RPMI7951 (cell line): ENCODE results near the gene CCDC112. TPM values are rescaled to one million over a fixed set of nuclear protein-coding genes. Genes with fewer than 3 reads are reported as not detected.
"Not testable (repeated sequence)": the region's sequence is repeated elsewhere in the genome, so short reads cannot be mapped to it uniquely, and the experiment has no call there.

Experiments used
- DNase-seq: peaks from one replicate; pipeline ENCODE4 v3.0.0-alpha.2; 2012; ENCODE audit warnings: low read depth
- total RNA-seq: library from RNA; depleted of rRNA; stranded (reverse); fragments of >200 nt; shearing (Covaris generic); gene quantifications from 2 replicates; pipeline ENCODE4 v1.2.3, GENCODE V29; 2014; rRNA removed

Gene CCDC112
- total RNA-seq, result 8.4 and 8.9 TPM in 2 replicates

GRCh38 chr5:115296124-115297022, at the start of gene CCDC112:
Gene CCDC112 (minus strand): TSS chr5:115296654. CDS start chr5:115296543, 111 bp downstream.
- DNase-seq, result peak; percentile 73

GRCh38 chr5:115345344-115345743, 48.9 kb upstream of the CCDC112 start:
- DNase-seq, result no peak

DNA sequence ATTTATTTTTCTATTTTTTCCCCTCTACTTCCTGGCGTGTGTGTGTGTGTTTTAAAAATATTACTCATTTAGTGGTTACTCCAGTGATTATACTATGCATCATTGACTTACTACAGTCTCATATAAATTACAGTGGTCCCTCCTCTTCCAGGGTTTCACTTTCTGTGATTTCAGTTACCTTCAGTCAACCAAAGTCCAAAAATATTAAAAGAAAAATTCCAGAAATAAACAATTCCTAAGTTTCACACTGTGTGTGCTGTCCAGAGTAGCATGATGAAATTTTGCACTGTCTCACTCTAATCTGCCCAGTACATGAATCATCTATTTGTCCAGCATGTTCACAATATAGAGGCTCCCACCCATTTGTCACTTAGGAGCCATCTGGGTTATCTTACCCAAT, 47.4 kb upstream of the CCDC112 start:
- DNase-seq, result peak; percentile 46

DNA sequence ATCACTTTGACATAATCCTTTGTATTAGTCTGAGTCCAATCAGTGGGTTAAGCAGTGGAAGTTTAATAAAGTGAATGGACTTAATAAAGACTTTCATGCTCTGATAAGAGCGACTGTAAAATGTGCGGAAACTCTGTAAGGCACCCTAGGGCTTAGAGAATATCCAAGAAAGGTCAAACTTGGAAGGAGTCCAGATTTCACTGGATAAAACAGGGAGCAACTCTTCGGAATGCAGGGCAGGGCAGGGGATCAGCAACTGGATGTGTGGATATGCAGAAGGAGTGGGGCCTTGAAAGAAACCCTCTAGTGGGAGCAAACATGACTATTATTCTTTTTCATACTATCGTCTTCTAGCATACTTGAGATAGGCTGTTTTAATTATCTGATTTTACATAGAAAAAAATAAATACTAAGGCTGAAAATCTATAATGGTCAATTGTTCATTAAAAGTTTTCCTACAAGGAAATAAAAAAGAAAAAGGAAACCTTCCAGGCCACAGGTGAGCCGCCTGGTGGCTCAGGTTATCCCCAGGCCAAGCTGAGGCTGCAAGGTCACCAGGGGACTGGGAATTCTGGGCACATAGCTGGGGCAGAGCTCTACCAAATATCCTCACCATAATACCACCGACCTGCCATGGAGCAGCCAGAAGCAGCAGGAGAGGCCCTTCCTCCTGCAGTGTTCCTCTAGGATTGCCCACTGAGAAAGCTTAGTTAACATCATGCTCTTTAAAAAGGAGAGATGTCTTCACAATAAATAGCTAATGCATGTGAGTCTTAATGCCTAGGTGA, 46.3 kb upstream of the CCDC112 start:
- DNase-seq, result no peak

- DNase-seq, result no peak
These were observed 45.3 kb upstream of the CCDC112 start for GRCh38 chr5:115341745-115342144.

GRCh38 chr5:115338851-115339250, 42.4 kb upstream of the CCDC112 start:
- no peak for DNase-seq

- DNase-seq, result no peak
These were observed 41.4 kb upstream of the CCDC112 start for GRCh38 chr5:115337882-115338281.

DNA sequence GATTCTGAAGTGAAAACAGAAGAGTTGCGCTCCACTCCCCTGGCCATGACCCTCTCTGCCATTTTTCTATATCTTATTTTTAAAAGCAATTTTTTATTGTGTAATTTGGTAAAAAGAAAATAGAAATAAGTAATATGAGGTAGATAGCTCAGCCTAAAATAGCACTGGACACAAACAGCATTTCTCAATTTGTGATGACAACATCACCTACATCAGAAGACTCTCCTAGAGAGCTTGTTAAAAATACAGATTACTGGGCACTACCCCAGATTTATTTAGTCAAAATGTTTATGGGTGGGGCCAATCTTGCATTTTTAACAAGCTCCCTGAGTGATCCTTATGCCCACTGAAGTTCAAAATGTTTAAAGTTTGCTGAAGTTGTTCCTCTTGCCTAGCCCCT, 40.5 kb upstream of the CCDC112 start:
- no peak for DNase-seq

- DNase-seq, result peak; percentile 6
These were observed 39.8 kb upstream of the CCDC112 start for GRCh38 chr5:115336201-115336720.

GRCh38 chr5:115335301-115335700, 38.8 kb upstream of the CCDC112 start:
- no peak for DNase-seq

DNA sequence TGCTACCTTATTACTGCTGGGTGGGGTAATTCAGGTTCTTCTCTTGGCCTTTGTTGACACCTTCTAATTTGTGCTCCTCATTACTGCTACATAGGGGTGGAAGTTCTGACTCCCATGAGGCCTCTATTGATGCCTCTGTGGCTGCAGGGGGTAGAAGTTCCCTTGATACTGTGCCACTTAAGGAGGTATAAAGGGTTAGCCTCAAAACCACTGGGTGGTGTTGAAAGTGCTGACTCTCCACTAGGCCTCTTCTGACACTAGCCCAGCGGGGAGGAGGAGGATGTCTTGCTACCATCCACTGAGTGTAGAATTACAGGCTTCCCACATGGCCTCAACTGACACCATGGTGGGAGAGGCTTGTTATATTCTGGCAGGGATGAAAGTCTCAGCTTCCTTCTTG, 36.7 kb upstream of the CCDC112 start:
- peak; percentile 56 for DNase-seq

- no peak for DNase-seq
These were observed 34.4 kb upstream of the CCDC112 start for GRCh38 chr5:115330830-115331229.

- no peak for DNase-seq
These were observed 33.0 kb upstream of the CCDC112 start for GRCh38 chr5:115329475-115329874.

DNA sequence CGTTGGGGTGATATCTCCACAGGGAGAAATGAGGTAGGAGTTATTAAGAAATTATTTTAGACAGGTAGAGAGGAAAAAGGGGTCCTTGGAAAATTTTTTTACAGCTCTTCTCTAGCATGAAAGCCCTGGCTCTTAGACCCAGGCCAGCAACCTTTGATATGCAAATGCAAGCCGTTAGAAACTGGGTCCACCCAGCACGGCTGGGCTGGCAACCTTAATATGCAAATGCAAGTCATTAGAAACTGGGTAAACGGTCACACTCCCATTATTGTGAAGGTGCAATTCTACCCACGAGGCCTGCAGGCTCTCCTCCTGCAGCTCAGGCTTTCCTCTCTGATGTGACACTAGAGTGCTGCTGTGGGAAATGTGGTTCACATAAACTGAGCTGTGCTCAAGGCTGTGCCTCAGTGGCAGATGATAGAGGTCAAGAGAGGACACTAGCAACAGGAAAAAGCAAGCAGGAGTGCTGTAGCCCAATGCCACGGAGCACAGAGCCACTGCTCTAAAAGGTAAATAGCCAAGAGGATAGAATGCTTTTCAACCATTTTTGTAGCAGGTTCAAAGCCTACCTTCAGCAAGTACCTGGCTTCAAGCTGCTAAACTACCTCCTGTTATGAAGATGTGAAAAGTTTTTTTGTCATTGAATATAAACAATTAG, 32.3 kb upstream of the CCDC112 start:
- DNase-seq, result not testable (repeated sequence)

- DNase-seq, result no peak
These were observed 29.0 kb upstream of the CCDC112 start for GRCh38 chr5:115325296-115325959.

GRCh38 chr5:115324021-115324420, 27.6 kb upstream of the CCDC112 start:
- DNase-seq, result peak; percentile 77

- DNase-seq, result no peak
These were observed 26.3 kb upstream of the CCDC112 start for GRCh38 chr5:115322729-115323128.

DNA sequence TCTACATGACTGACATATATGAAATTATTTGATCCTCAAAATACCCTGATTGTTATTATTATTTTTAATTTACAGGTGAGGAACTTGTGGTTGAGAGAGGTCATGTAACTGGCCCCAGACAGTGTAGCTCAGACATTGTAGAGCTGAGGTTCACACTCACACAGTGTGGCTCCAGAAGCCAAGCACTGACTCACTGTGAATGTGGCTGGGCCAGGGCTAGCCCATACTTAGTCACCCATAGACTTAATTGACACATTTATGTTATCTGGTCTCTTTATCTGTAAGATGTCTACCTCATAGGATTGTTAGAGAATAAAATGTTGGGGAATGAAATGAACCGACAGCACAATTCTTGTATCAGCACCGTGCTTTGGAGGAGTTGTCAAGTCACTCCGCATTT, 24.9 kb upstream of the CCDC112 start:
- DNase-seq, result peak; percentile 70

- no peak for DNase-seq
These were observed 24.1 kb upstream of the CCDC112 start for GRCh38 chr5:115320515-115320914.

- DNase-seq, result no peak
These were observed 23.6 kb upstream of the CCDC112 start for GRCh38 chr5:115320006-115320405.

DNA sequence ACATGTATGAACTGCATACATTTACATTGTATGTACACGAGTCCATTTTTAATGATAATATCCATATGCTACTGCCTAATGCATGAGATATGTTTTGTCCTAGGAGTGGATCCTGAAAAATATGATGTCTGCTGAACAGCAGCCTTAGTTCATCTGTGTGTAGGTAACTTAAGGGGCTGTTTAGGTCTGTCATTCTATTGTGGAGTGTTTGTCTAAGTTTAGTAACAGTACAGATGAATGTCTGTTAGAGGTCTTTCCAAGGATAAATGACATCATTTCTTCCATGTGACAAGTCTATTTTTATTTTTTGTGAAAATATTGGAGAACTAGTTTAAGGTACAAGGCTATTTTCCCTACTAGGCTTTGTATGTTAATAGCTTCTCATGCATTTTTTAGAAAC, 22.6 kb upstream of the CCDC112 start:
- no peak for DNase-seq
